Astrocyte (in vitro differentiated cells and primary cell): ENCODE measurements around the gene PLEKHA6. TPM values are rescaled to one million over a fixed set of nuclear protein-coding genes. Genes with fewer than 3 reads are reported as not detected.

Source experiments
- DNase-seq: peaks from one replicate; pipeline ENCODE4 v3.0.0-alpha.2; 2010; ENCODE audit warnings: low read depth
- FAIRE-seq: peaks from 2 replicates; lab custom pipeline; 2011; peaks lifted over from hg19 to GRCh38; lab: Jason Lieb, UNC
- H2AFZ ChIP-seq: 2 replicates; pipeline ENCODE4 v1.6.0; 2012; ENCODE audit warnings: low read depth, low read length, inconsistent platforms
- H3K27ac ChIP-seq: 2 replicates; pipeline ENCODE4 v1.5.1; 2011; ENCODE audit warnings: low read depth, low read length, inconsistent platforms
- H3K27me3 ChIP-seq: 2 replicates; pipeline ENCODE4 v1.6.0; 2011; ENCODE audit warnings: low read length, inconsistent platforms; ENCODE audit not compliant: insufficient read depth
- H3K36me3 ChIP-seq: 2 replicates; pipeline ENCODE4 v1.5.1; 2011; ENCODE audit warnings: low read length, inconsistent platforms; ENCODE audit not compliant: insufficient read depth
- H3K4me1 ChIP-seq: 2 replicates; pipeline ENCODE4 v1.5.1; 2011; ENCODE audit warnings: low read length, inconsistent platforms; ENCODE audit not compliant: insufficient read depth
- H3K4me2 ChIP-seq: 2 replicates; pipeline ENCODE4 v1.6.0; 2012; ENCODE audit warnings: low read length, inconsistent platforms
- H3K4me3 ChIP-seq: 2 replicates; pipeline ENCODE4 v1.5.1; 2011; ENCODE audit warnings: low read depth, mild to moderate bottlenecking, low read length, inconsistent platforms; ENCODE audit not compliant: insufficient read depth
- H3K79me2 ChIP-seq: 2 replicates; pipeline ENCODE4 v1.6.0; 2012; ENCODE audit warnings: mild to moderate bottlenecking, low read length, inconsistent platforms; ENCODE audit not compliant: insufficient read depth
- H3K9ac ChIP-seq: 2 replicates; pipeline ENCODE4 v1.6.0; 2012; ENCODE audit warnings: mild to moderate bottlenecking, low read length, inconsistent platforms
- H3K9me3 ChIP-seq: 2 replicates; pipeline ENCODE4 v1.5.1; 2012; ENCODE audit warnings: low read depth, mild to moderate bottlenecking, low read length, inconsistent platforms; ENCODE audit not compliant: insufficient read depth
- H4K20me1 ChIP-seq: 2 replicates; pipeline ENCODE4 v1.6.0; 2012; ENCODE audit warnings: low read length, inconsistent platforms; ENCODE audit not compliant: insufficient read depth
- H3K27ac Mint-ChIP-seq: one replicate; pipeline ENCODE4 v1.8.0; 2021; ENCODE audit warnings: mild to moderate bottlenecking, mixed read lengths; ENCODE audit not compliant: unreplicated experiment
- H3K27me3 Mint-ChIP-seq: one replicate; pipeline ENCODE4 v1.8.0; 2021; ENCODE audit warnings: low read depth, mixed read lengths; ENCODE audit not compliant: unreplicated experiment
- H3K36me3 Mint-ChIP-seq: one replicate; pipeline ENCODE4 v1.8.0; 2021; ENCODE audit warnings: low read depth, mixed read lengths; ENCODE audit not compliant: unreplicated experiment
- H3K4me1 Mint-ChIP-seq: one replicate; pipeline ENCODE4 v1.8.0; 2021; ENCODE audit warnings: low read depth, mixed read lengths; ENCODE audit not compliant: unreplicated experiment
- H3K4me3 Mint-ChIP-seq: one replicate; pipeline ENCODE4 v1.8.0; 2021; ENCODE audit warnings: mild to moderate bottlenecking, moderate library complexity, mixed read lengths; ENCODE audit not compliant: unreplicated experiment
- H3K9me3 Mint-ChIP-seq: one replicate; pipeline ENCODE4 v1.8.0; 2021; ENCODE audit warnings: mild to moderate bottlenecking, mixed read lengths; ENCODE audit not compliant: unreplicated experiment
- EZH2 ChIP-seq: IDR thresholded peaks from 2 replicates; pipeline ENCODE4 v1.6.1; 2012; ENCODE audit warnings: mild to moderate bottlenecking, low read length, inconsistent platforms; ENCODE audit not compliant: insufficient read depth
- total RNA-seq: library from RNA; stranded (reverse); gene quantifications from 2 replicates; pipeline ENCODE4 v1.2.1, GENCODE V29; 2021
- TF ChIP-seq, protein P1 (sequence below): IDR thresholded peaks from 2 replicates; pipeline ENCODE4 v1.5.1; 2011; ENCODE audit warnings: low read depth, mild to moderate bottlenecking, inconsistent platforms, low read length, moderate library complexity; ENCODE audit not compliant: insufficient read depth

PLEKHA6 gene
- total RNA-seq, 1 donor from 2014 or later, result 1.5 TPM

- Histone ChIP-seq H3K9ac (no peak overlapping the region), H3K27ac (no peak overlapping the region), H3K27me3 (no peaks in the 10 kb centered on the region), H3K4me2 (no peak overlapping the region), H3K4me1 (peaks cover 4% of the 10 kb centered on the region), H3K36me3 (no peaks in the 10 kb centered on the region), H2AFZ (no peak overlapping the region), H3K9me3 (no peaks in the 10 kb centered on the region), H3K4me3 (no peak overlapping the region), H3K79me2 (no peaks in the 10 kb centered on the region), H4K20me1 (no peaks in the 10 kb centered on the region)
- DNase-seq, result no peak
- Mint-ChIP-seq H3K4me3 (no peak overlapping the region), H3K4me1 (peaks cover 4% of the 10 kb centered on the region), H3K9me3 (no peaks in the 10 kb centered on the region), H3K27me3 (peaks cover 44% of the 10 kb centered on the region), H3K36me3 (peaks cover 2% of the 10 kb centered on the region), H3K27ac (no peak overlapping the region)
- FAIRE-seq, result no peak
- TF ChIP-seq EZH2, result no peak
- TF ChIP-seq, protein P1, sequence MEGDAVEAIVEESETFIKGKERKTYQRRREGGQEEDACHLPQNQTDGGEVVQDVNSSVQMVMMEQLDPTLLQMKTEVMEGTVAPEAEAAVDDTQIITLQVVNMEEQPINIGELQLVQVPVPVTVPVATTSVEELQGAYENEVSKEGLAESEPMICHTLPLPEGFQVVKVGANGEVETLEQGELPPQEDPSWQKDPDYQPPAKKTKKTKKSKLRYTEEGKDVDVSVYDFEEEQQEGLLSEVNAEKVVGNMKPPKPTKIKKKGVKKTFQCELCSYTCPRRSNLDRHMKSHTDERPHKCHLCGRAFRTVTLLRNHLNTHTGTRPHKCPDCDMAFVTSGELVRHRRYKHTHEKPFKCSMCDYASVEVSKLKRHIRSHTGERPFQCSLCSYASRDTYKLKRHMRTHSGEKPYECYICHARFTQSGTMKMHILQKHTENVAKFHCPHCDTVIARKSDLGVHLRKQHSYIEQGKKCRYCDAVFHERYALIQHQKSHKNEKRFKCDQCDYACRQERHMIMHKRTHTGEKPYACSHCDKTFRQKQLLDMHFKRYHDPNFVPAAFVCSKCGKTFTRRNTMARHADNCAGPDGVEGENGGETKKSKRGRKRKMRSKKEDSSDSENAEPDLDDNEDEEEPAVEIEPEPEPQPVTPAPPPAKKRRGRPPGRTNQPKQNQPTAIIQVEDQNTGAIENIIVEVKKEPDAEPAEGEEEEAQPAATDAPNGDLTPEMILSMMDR, result no peak
Measured at GRCh38 chr1:204217648-204218000, 142.1 kb downstream of the PLEKHA6 start.

DNA sequence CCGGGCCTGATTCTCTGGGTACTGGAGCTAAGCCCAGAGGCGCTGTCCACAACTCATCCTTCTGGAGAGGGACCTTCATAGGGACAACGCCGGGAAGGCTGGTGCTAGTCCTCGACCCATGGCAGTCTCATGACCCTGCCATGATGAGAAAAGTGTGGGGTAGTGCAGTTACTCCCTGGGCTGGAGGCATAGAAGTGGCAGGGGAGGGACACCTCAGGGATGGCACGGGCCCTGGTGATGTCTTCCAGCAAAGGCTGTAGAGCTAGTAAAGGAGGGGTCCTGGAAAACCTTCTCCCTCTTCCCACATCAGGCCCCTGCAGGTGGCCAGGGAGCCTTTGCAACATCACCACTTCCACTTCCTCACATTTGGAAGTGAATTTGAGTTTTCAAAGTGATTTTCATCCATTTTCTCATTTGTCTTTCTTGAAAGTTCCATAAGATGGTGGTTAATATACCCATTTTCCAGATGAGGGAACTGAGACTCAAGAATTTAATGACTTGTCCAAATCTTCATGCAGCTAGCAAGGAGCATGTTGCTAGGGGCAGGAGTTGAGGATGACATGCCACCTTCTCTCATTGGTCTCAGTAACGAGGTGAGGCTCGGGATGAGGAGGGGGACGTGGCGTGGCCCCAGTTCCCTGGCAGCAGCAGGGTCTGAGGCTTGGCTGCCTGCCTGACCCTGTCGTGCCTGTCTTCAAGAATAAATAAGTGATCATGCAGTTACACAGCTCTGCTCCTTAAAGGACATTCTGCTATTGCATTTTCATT is 142.7 kb downstream of the PLEKHA6 start:
- H4K20me1 ChIP-seq, result no peaks in the 10 kb centered on the region
- Mint-ChIP-seq H3K27ac (no peak overlapping the region), H3K36me3 (peaks cover 2% of the 10 kb centered on the region), H3K4me1 (peaks cover 4% of the 10 kb centered on the region), H3K9me3 (no peaks in the 10 kb centered on the region), H3K27me3 (peaks cover 43% of the 10 kb centered on the region), H3K4me3 (no peak overlapping the region)
- no peaks in the 10 kb centered on the region for H3K36me3 ChIP-seq
- H3K27ac ChIP-seq, result no peak overlapping the region
- no peak for DNase-seq
- no peak for FAIRE-seq
- H2AFZ ChIP-seq, result no peak overlapping the region
- H3K4me1 ChIP-seq, result peaks cover 4% of the 10 kb centered on the region
- TF ChIP-seq EZH2, result no peak
- TF ChIP-seq, protein P1, result no peak
- H3K4me3 ChIP-seq, result no peak overlapping the region
- H3K9ac ChIP-seq, result no peak overlapping the region
- H3K79me2 ChIP-seq, result no peaks in the 10 kb centered on the region
- no peak overlapping the region for H3K4me2 ChIP-seq
- H3K27me3 ChIP-seq, result no peaks in the 10 kb centered on the region
- no peaks in the 10 kb centered on the region for H3K9me3 ChIP-seq

DNA sequence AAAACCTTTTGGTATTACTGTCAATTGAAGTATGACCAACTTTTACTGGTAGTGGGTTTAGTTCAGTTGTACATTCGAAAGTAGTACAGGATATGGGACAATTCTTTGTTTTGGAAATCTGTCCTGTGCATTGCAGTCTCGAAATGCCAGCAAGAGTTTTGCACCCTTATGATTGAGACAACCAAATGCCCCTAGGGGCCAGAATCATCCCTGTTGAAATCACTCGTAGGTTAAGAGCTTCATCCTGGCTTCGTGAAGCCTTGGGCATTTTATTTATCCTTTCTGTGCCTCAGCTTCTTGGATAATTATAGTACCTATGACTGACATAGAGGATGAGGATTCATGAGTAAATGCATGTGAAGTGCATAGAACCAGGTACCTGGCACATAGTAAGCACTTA is 143.5 kb downstream of the PLEKHA6 start:
- H3K4me1 Mint-ChIP-seq, result peaks cover 4% of the 10 kb centered on the region

More for the DNA sequence above, 143.5 kb downstream of the PLEKHA6 start:
- Histone ChIP-seq H4K20me1 (no peaks in the 10 kb centered on the region), H3K9ac (no peak overlapping the region), H3K4me1 (peaks cover 4% of the 10 kb centered on the region), H3K36me3 (no peaks in the 10 kb centered on the region), H2AFZ (no peak overlapping the region), H3K27me3 (no peaks in the 10 kb centered on the region), H3K4me2 (no peak overlapping the region), H3K79me2 (no peaks in the 10 kb centered on the region), H3K9me3 (no peaks in the 10 kb centered on the region), H3K4me3 (no peak overlapping the region), H3K27ac (no peak overlapping the region)
- TF ChIP-seq EZH2, result no peak
- TF ChIP-seq, protein P1, result no peak
- Mint-ChIP-seq H3K27ac (no peak overlapping the region), H3K4me3 (no peak overlapping the region), H3K9me3 (no peaks in the 10 kb centered on the region), H3K36me3 (peaks cover 2% of the 10 kb centered on the region), H3K27me3 (peaks cover 38% of the 10 kb centered on the region)
- no peak for DNase-seq
- FAIRE-seq, result no peak
